ENCODE data around the gene ARMC5.
"Not testable (repeated sequence)": the region's sequence is repeated elsewhere in the genome, so short reads cannot be mapped to it uniquely, and the experiment has no call there.

Gene ARMC5

GRCh38 chr16:31435341-31436220 is 23.7 kb upstream of the ARMC5 start:
- no peak for DNase-seq (ENCODE audit: low spot score)

- DNase-seq (ENCODE audit: low spot score) = no peak
These were observed 22.9 kb upstream of the ARMC5 start for GRCh38 chr16:31436221-31437045.

GRCh38 chr16:31438414-31438813 is 20.9 kb upstream of the ARMC5 start:
- no peak for DNase-seq (ENCODE audit: low spot score)

- DNase-seq (ENCODE audit: low spot score) = not testable (repeated sequence)
These were observed 20.3 kb upstream of the ARMC5 start for GRCh38 chr16:31439023-31439422.

GRCh38 chr16:31439519-31439918 is 19.8 kb upstream of the ARMC5 start:
- DNase-seq (ENCODE audit: low spot score) = no peak

GRCh38 chr16:31440516-31441184 is 18.7 kb upstream of the ARMC5 start:
- no peak for DNase-seq (ENCODE audit: low spot score)

GRCh38 chr16:31441956-31442355 is 17.3 kb upstream of the ARMC5 start:
- DNase-seq (ENCODE audit: low spot score) = no peak

GRCh38 chr16:31445931-31446330 is 13.4 kb upstream of the ARMC5 start:
- DNase-seq (ENCODE audit: low spot score) = not testable (repeated sequence)

GRCh38 chr16:31451201-31451600 is 8.1 kb upstream of the ARMC5 start:
- no peak for DNase-seq (ENCODE audit: low spot score)

- no peak for DNase-seq (ENCODE audit: low spot score)
These were observed 7.5 kb upstream of the ARMC5 start for GRCh38 chr16:31451681-31452351.

- no peak for DNase-seq (ENCODE audit: low spot score)
These were observed 6.6 kb upstream of the ARMC5 start for GRCh38 chr16:31452631-31453106.

- no peak for DNase-seq (ENCODE audit: low spot score)
These were observed 5.8 kb upstream of the ARMC5 start for GRCh38 chr16:31453255-31454204.

- DNase-seq (ENCODE audit: low spot score) = peak; percentile 32
These were observed 3.5 kb upstream of the ARMC5 start for GRCh38 chr16:31455601-31456314.

- DNase-seq (ENCODE audit: low spot score) = no peak
These were observed 2.3 kb upstream of the ARMC5 start for GRCh38 chr16:31456988-31457360.

GRCh38 chr16:31458073-31458843 is 1.0 kb upstream of the ARMC5 start:
- peak; percentile 63 for DNase-seq (ENCODE audit: low spot score)

GRCh38 chr16:31459687-31460581 is 633 bp downstream of the ARMC5 start:
- peak; percentile 100 for DNase-seq (ENCODE audit: low spot score)

GRCh38 chr16:31460582-31461002 is 1.3 kb downstream of the ARMC5 start:
- peak; percentile 34 for DNase-seq (ENCODE audit: low spot score)

All from activated CD4-positive, alpha-beta T cell treated with anti-CD3 and anti-CD28 coated beads, Interleukin-2, Interleukin-4, amounts not matched to agents 100 ng/mL and 50 ng/mL, durations not matched to agents 16 hours and 8 hours (primary cell).